Ectodermal cell (in vitro differentiated cells): ENCODE data around the gene DDX5.
"Not testable (repeated sequence)": the region's sequence is repeated elsewhere in the genome, so short reads cannot be mapped to it uniquely, and the experiment has no call there.

Experiments
- H3K27ac ChIP-seq: 2 replicates; pipeline ENCODE4 v1.7.0; 2013; ENCODE audit warnings: mild to moderate bottlenecking, low read depth, low read length; ENCODE audit not compliant: insufficient read depth, poor library complexity, severe bottlenecking
- H3K27me3 ChIP-seq: 2 replicates; pipeline ENCODE4 v1.7.0; 2013; ENCODE audit warnings: mild to moderate bottlenecking, low read length; ENCODE audit not compliant: insufficient read depth, control insufficient read depth, poor library complexity, severe bottlenecking
- H3K36me3 ChIP-seq: one replicate; pipeline ENCODE4 v1.7.0; 2013; ENCODE audit warnings: low read length; ENCODE audit not compliant: control insufficient read depth, insufficient read depth
- H3K4me1 ChIP-seq: one replicate; pipeline ENCODE4 v1.7.0; 2013; ENCODE audit warnings: low read length; ENCODE audit not compliant: control insufficient read depth, insufficient read depth
- H3K4me3 ChIP-seq: 2 replicates; pipeline ENCODE4 v1.7.0; 2013; ENCODE audit warnings: low read depth, low read length, control low read depth; ENCODE audit not compliant: insufficient read depth
- H3K9me3 ChIP-seq: 2 replicates; pipeline ENCODE4 v1.7.0; 2013; ENCODE audit warnings: mild to moderate bottlenecking, low read length, moderate library complexity; ENCODE audit not compliant: control insufficient read depth
- WGBS, 2 experiments: methylation state at CpG; one replicate each; pipeline ENCODE4 v1.1.7; 2013; ENCODE audit warnings: missing lambda C conversion rate in 2 of 2; 5-methylcytosine and 5-hydroxymethylcytosine counted together

Gene DDX5

GRCh38 chr17:64495300-64495699 lies 10.8 kb downstream of the DDX5 start:
- WGBS, 2 experiments: 91 to 94% methylated on average over 5 of the region's 5 CpGs
- H3K36me3 ChIP-seq: peaks cover 29% of the 10 kb centered on the region
- not testable (repeated sequence) for H3K27me3 ChIP-seq

GRCh38 chr17:64494121-64494520 lies 12.0 kb downstream of the DDX5 start:
- no peaks in the 10 kb centered on the region for H3K9me3 ChIP-seq
- no peaks in the 10 kb centered on the region for H3K27me3 ChIP-seq
- peaks cover 19% of the 10 kb centered on the region for H3K36me3 ChIP-seq
- no peaks in the 10 kb centered on the region for H3K4me1 ChIP-seq
- 89% methylated on average over 1 of the region's 2 CpGs; no CpG with 5 or more reads in 1 of the 2 experiments for WGBS, 2 experiments
- no peak overlapping the region for H3K27ac ChIP-seq
- no peak overlapping the region for H3K4me3 ChIP-seq

More at GRCh38 chr17:64495300-64495699, 10.8 kb downstream of the DDX5 start:
- H3K27ac ChIP-seq, H3K4me3 ChIP-seq, H3K4me1 ChIP-seq, H3K9me3 ChIP-seq: not testable (repeated sequence)

- WGBS, 2 experiments: 86 to 94% methylated on average over 4 to 6 of the region's 6 CpGs
- Histone ChIP-seq H3K27me3 (no peaks in the 10 kb centered on the region), H3K4me1 (no peaks in the 10 kb centered on the region), H3K36me3 (peaks cover 19% of the 10 kb centered on the region), H3K4me3 (no peak overlapping the region), H3K27ac (no peak overlapping the region), H3K9me3 (no peaks in the 10 kb centered on the region)
These were observed 13.5 kb downstream of the DDX5 start for GRCh38 chr17:64492481-64493109.

GRCh38 chr17:64491994-64492393 lies 14.1 kb downstream of the DDX5 start:
- Histone ChIP-seq H3K4me1 (no peaks in the 10 kb centered on the region), H3K9me3 (no peaks in the 10 kb centered on the region), H3K27ac (no peak overlapping the region), H3K27me3 (no peaks in the 10 kb centered on the region), H3K36me3 (peaks cover 19% of the 10 kb centered on the region), H3K4me3 (no peak overlapping the region)
- 98 to 100% methylated on average over 1 to 3 of the region's 3 CpGs for WGBS, 2 experiments

GRCh38 chr17:64491034-64491860 lies 14.8 kb downstream of the DDX5 start:
- 95% methylated on average over 13 of the region's 13 CpGs for WGBS, 2 experiments
- no peak overlapping the region for H3K4me3 ChIP-seq

GRCh38 chr17:64488301-64488700 lies 17.8 kb downstream of the DDX5 start:
- no peak overlapping the region for H3K4me3 ChIP-seq
- H3K36me3 ChIP-seq: peaks cover 30% of the 10 kb centered on the region
- H3K27me3 ChIP-seq: no peaks in the 10 kb centered on the region
- H3K4me1 ChIP-seq: no peaks in the 10 kb centered on the region
- H3K27ac ChIP-seq: no peak overlapping the region
- 94 to 100% methylated on average over 1 of the region's 2 CpGs for WGBS, 2 experiments
- no peaks in the 10 kb centered on the region for H3K9me3 ChIP-seq

More at GRCh38 chr17:64491034-64491860, 14.8 kb downstream of the DDX5 start:
- Histone ChIP-seq H3K27ac (no peak overlapping the region), H3K27me3 (no peaks in the 10 kb centered on the region), H3K36me3 (peaks cover 19% of the 10 kb centered on the region), H3K9me3 (no peaks in the 10 kb centered on the region), H3K4me1 (no peaks in the 10 kb centered on the region)

GRCh38 chr17:64484380-64484779 lies 21.7 kb downstream of the DDX5 start:
- Histone ChIP-seq H3K27me3 (no peaks in the 10 kb centered on the region), H3K4me1 (no peaks in the 10 kb centered on the region), H3K4me3 (no peak overlapping the region), H3K36me3 (peaks cover 30% of the 10 kb centered on the region), H3K27ac (no peak overlapping the region), H3K9me3 (no peaks in the 10 kb centered on the region)
- 95 to 96% methylated on average over 3 of the region's 3 CpGs for WGBS, 2 experiments

- no peaks in the 10 kb centered on the region for H3K27me3 ChIP-seq
- WGBS, 2 experiments: 86 to 95% methylated on average over 1 of the region's 1 CpG
- H3K27ac ChIP-seq: no peak overlapping the region
- H3K9me3 ChIP-seq: no peaks in the 10 kb centered on the region
- H3K4me1 ChIP-seq: no peaks in the 10 kb centered on the region
- H3K36me3 ChIP-seq: peaks cover 29% of the 10 kb centered on the region
- no peak overlapping the region for H3K4me3 ChIP-seq
These were observed 25.1 kb downstream of the DDX5 start for GRCh38 chr17:64480951-64481350.

GRCh38 chr17:64477849-64478248 lies 28.2 kb downstream of the DDX5 start:
- Histone ChIP-seq H3K9me3 (no peaks in the 10 kb centered on the region), H3K4me3 (no peak overlapping the region)
- WGBS, 2 experiments: 95 to 100% methylated on average over 1 of the region's 1 CpG

GRCh38 chr17:64472564-64472963 lies 33.5 kb downstream of the DDX5 start:
- H3K4me3 ChIP-seq: no peak overlapping the region
- no peaks in the 10 kb centered on the region for H3K27me3 ChIP-seq
- no peak overlapping the region for H3K27ac ChIP-seq
- no peaks in the 10 kb centered on the region for H3K36me3 ChIP-seq
- 93 to 97% methylated on average over 2 of the region's 2 CpGs for WGBS, 2 experiments
- H3K4me1 ChIP-seq: no peaks in the 10 kb centered on the region
- H3K9me3 ChIP-seq: no peaks in the 10 kb centered on the region

More at GRCh38 chr17:64477849-64478248, 28.2 kb downstream of the DDX5 start:
- H3K36me3 ChIP-seq: peaks cover 17% of the 10 kb centered on the region
- no peaks in the 10 kb centered on the region for H3K4me1 ChIP-seq
- H3K27ac ChIP-seq: no peak overlapping the region
- H3K27me3 ChIP-seq: no peaks in the 10 kb centered on the region
